ENCODE measurements around the gene MSMO1.
"Not testable (repeated sequence)": the region's sequence is repeated elsewhere in the genome, so short reads cannot be mapped to it uniquely, and the experiment has no call there.

The MSMO1 gene

DNA sequence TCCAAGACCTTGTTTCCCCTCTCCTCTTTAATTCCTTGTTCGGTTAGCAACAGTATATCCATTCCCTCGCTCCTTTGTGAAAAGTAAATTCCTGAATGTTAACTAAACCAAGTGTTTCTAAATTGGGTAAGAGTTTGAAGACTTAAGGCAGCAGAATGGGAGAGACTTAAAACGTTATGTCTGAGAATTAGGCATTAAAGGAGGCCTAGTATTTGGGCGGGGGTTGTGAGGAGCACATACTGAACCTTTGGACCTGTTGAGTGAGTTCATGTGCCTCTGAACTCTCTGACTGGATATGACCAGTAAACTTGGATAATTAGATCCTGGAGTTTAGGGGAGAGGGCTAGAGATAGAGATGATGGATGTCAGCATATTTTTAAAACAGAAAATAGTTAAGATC is 1.2 kb downstream of the MSMO1 start:
- TF ChIP-seq JUND (IDR thresholded peaks at IDR 0.05; ENCODE audit: low read depth), result no peak
- in situ Hi-C loops (cut with HindIII; ENCODE audit: low pct_unique_long_range_greater_than_20kb, low sequenced_read_pairs), result no loop called here
- no peak for DNase-seq (ENCODE audit: low read depth in 1 of 2, low spot score in 1 of 2)

- no peak for TF ChIP-seq JUND (IDR thresholded peaks at IDR 0.05; ENCODE audit: low read depth)
- DNase-seq (ENCODE audit: low read depth in 1 of 2, low spot score in 1 of 2), result no peak
- in situ Hi-C loops (cut with HindIII; ENCODE audit: low pct_unique_long_range_greater_than_20kb, low sequenced_read_pairs), result no loop called here
Observed at GRCh38 chr4:165330071-165330470, 2.6 kb downstream of the MSMO1 start.

- in situ Hi-C loops (cut with HindIII; ENCODE audit: low pct_unique_long_range_greater_than_20kb, low sequenced_read_pairs), result no loop called here
Observed at GRCh38 chr4:165330666-165331065, 3.2 kb downstream of the MSMO1 start.

DNA sequence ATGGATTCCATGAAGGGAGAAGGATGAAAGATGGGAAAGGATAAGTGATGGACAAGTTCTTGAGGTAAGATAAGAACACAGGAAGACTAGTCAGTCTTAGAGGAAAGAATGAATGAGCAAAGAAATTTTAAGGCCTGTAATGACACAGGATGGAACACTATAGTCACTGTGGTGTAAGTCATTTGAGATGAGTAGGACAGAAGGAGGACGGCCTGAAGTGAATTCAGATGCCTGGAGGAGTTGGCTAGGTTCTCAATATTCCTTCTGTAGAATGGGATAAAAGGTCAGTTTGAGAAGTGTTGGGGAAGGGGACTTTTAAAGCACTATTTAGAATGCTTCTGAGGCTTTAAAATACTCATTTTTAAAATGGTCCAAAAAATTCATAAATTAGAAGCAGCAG is 3.9 kb downstream of the MSMO1 start:
- TF ChIP-seq JUND (IDR thresholded peaks at IDR 0.05; ENCODE audit: low read depth), result no peak
- in situ Hi-C loops (cut with HindIII; ENCODE audit: low pct_unique_long_range_greater_than_20kb, low sequenced_read_pairs), result no loop called here
- no peak for DNase-seq (ENCODE audit: low read depth in 1 of 2, low spot score in 1 of 2)

More at GRCh38 chr4:165330666-165331065, 3.2 kb downstream of the MSMO1 start:
- no peak for DNase-seq (ENCODE audit: low read depth in 1 of 2, low spot score in 1 of 2)
- no peak for TF ChIP-seq JUND (IDR thresholded peaks at IDR 0.05; ENCODE audit: low read depth)

GRCh38 chr4:165331823-165332222 is 4.4 kb downstream of the MSMO1 start:
- no peak for TF ChIP-seq JUND (IDR thresholded peaks at IDR 0.05; ENCODE audit: low read depth)
- no peak for DNase-seq (ENCODE audit: low read depth in 1 of 2, low spot score in 1 of 2)
- in situ Hi-C loops (cut with HindIII; ENCODE audit: low pct_unique_long_range_greater_than_20kb, low sequenced_read_pairs), result no loop called here

GRCh38 chr4:165332502-165332901 is 5.0 kb downstream of the MSMO1 start:
- DNase-seq (ENCODE audit: low read depth in 1 of 2, low spot score in 1 of 2), result no peak
- in situ Hi-C loops (cut with HindIII; ENCODE audit: low pct_unique_long_range_greater_than_20kb, low sequenced_read_pairs), result no loop called here
- TF ChIP-seq JUND (IDR thresholded peaks at IDR 0.05; ENCODE audit: low read depth), result no peak

- in situ Hi-C loops (cut with HindIII; ENCODE audit: low pct_unique_long_range_greater_than_20kb, low sequenced_read_pairs), result no loop called here
- no peak for DNase-seq (ENCODE audit: low read depth in 1 of 2, low spot score in 1 of 2)
- no peak for TF ChIP-seq JUND (IDR thresholded peaks at IDR 0.05; ENCODE audit: low read depth)
Observed at GRCh38 chr4:165335163-165335703, 7.8 kb downstream of the MSMO1 start.

- in situ Hi-C loops (cut with HindIII; ENCODE audit: low pct_unique_long_range_greater_than_20kb, low sequenced_read_pairs), result no loop called here
- no peak for DNase-seq (ENCODE audit: low read depth in 1 of 2, low spot score in 1 of 2)
Observed at GRCh38 chr4:165336743-165337142, 9.3 kb downstream of the MSMO1 start.

DNA sequence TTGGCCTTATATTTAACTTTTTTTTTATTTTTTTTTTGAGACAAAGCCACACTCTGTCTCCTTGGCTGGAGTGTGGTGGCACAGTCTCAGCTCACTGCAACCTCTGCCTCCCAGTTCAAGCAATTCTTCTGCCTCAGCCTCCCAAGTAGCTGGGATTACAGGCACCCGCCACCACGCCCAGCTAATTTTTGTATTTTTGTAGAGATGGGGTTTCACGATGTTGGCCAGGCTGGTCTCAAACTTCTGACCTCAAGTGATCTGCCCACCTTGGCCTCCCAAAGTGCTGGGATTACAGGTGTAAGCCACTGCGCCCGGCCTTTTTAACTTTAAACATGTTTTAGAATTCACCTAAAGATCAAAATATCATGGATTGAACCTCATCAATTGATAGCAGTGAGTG is 14.9 kb downstream of the MSMO1 start:
- in situ Hi-C loops (cut with HindIII; ENCODE audit: low pct_unique_long_range_greater_than_20kb, low sequenced_read_pairs); DNase-seq (ENCODE audit: low read depth in 1 of 2, low spot score in 1 of 2): not testable (repeated sequence)

More at GRCh38 chr4:165336743-165337142, 9.3 kb downstream of the MSMO1 start:
- no peak for TF ChIP-seq JUND (IDR thresholded peaks at IDR 0.05; ENCODE audit: low read depth)

GRCh38 chr4:165343353-165344191 is 16.1 kb downstream of the MSMO1 start:
- in situ Hi-C loops (cut with HindIII; ENCODE audit: low pct_unique_long_range_greater_than_20kb, low sequenced_read_pairs), result no loop called here
- DNase-seq (ENCODE audit: low read depth in 1 of 2, low spot score in 1 of 2), result peak in 1 of 2 experiments; percentile 56
- TF ChIP-seq JUND (IDR thresholded peaks at IDR 0.05; ENCODE audit: low read depth), result no peak

DNA sequence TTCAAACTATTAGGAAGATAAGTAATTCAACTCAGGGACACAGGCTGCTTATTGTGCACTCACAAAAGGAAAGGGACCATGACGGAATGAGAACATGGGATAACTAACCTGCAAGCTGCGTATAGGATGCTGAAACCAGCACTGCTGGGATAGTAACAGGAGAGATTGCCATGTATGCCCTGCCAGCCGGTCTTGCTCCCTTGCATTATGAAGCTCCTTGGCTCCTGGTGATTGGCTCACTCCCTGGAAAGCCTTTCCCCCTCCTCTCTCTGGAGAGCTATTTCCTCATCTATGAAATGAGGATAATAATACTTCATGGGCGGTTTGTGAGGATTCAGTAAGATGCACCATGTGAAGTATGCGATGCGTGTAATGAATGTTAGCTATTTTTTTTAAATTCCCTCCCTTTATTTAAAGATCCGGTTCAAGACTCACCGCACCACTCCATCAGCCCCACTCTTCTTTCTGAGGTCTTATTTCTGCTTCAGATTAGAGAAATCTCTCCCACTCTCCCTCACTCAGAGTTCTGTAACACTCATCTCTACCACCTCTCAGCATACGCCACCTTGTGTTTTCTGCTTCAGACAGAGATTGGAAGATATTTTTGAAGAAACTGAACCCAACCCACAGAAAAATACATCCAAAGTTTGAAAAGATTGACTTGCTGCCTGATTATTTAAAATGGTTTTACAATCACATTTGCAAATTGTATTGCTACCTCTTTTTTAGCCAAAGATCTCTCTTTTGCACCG is 18.4 kb downstream of the MSMO1 start:
- TF ChIP-seq JUND (IDR thresholded peaks at IDR 0.05; ENCODE audit: low read depth), result no peak
- in situ Hi-C loops (cut with HindIII; ENCODE audit: low pct_unique_long_range_greater_than_20kb, low sequenced_read_pairs), result no loop called here
- DNase-seq (ENCODE audit: low read depth in 1 of 2, low spot score in 1 of 2), result peak in 1 of 2 experiments; percentile 19

DNA sequence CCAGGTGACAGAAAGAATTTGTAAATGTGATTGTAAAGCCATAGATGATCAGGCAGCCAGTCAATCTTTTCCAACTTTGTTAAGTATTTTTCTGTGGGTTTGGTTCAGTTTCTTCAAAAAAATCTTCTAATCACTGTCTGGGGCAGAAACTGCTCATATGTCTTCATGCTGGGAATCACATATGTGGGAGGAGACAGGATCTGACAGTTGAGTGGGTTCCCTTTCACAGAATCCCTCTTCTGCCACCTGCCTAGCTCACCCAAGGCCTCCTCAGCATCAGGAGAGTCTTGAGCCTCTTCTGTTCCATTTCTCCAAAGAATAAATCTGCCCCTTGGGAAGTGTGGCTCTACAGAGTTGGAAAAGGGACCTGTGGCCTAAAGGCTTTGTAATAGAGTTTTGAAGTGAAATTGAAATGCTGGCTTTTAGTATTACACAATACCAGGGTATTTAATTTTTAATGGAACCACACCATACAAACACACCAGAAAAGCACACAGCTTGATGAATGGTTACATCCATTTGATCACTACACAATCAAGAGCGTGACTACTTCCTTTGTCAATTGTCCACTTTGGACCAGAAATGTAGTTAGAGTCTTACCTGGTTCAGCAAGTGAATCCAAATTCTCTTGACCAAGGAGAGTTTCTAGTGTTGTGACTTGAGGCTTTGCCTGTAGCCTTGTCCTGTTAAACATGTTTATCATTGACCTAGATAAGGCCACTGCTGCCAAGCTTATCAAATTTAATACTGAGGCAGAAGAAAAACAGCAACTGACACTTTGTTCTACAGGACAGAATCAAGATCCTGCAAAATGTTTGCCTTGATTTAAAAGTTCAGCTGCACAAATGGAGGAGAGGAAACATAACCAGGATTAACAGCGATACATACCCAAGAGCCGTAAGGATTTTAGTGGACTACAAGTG is 20.4 kb downstream of the MSMO1 start:
- in situ Hi-C loops (cut with HindIII; ENCODE audit: low pct_unique_long_range_greater_than_20kb, low sequenced_read_pairs), result no loop called here
- DNase-seq (ENCODE audit: low read depth in 1 of 2, low spot score in 1 of 2), result no peak
- no peak for TF ChIP-seq JUND (IDR thresholded peaks at IDR 0.05; ENCODE audit: low read depth)
